Activated CD4-positive, CD25-positive, alpha-beta regulatory T cell treated with anti-CD3 and anti-CD28 coated beads, Interleukin-2, amount 50 U/mL, for 24 hours (primary cell): Measurements from ENCODE around the gene POLR3H.
A peak's percentile ranks its signal among the peaks of the same experiment; 100 is the strongest.

ENCODE experiments used
- ATAC-seq, 2 donors: fragments of 150-1000 bp; cut with Tn5 transposase; one replicate each; pipeline ENCODE4 v1.10.0; 2021; ENCODE audit warnings: mild to moderate bottlenecking in 1 of 2, moderate library complexity in 1 of 2

POLR3H gene

GRCh38 chr22:41534219-41534618, 10.1 kb downstream of the POLR3H start:
- no peak for ATAC-seq

DNA sequence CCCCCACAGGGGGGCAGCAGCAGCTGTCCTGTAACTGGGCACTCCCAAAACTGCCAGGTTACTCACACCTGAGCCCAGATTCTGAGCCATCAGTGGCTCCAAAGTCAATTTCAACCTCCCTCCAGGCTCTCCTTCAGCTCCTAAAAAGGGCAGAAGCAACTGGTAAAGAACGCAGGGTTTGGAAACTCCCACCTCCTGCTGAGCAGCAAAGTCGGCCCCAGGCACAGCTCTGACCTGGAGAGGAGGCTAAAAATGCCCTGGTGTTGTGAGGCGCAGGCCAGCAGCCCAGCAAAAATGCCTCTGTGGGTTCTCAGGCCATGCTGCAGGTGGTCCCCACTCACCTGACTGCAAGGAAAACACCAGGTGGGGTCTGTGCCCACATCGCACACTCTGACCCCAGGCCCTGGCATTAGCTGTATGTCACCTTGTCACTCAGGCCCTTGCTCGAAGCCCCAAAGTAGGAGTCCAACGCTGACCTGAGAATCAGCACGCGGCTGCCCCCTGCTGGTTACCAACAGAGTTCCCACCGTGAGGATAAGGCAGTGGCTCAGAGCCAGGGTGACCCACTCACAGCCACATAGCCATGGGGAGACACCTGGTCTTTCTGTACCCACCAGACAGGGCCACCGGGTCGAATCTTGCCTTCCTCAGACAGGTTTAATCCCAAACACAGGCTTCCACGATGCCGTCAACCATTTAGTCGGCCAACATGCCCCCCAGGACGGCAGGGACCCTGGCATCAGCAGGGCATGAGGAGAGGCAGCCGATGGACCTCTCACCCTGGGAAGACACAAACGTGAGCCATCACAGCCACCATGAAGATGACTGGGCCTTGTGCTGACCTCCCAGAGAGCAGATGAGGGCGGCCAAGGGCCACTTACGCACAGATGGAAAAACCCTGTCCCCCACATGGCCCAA, 11.1 kb downstream of the POLR3H start:
- ATAC-seq: peak; percentile 72 to 77

- no peak for ATAC-seq
Observed at GRCh38 chr22:41531715-41532477, 12.4 kb downstream of the POLR3H start.

DNA sequence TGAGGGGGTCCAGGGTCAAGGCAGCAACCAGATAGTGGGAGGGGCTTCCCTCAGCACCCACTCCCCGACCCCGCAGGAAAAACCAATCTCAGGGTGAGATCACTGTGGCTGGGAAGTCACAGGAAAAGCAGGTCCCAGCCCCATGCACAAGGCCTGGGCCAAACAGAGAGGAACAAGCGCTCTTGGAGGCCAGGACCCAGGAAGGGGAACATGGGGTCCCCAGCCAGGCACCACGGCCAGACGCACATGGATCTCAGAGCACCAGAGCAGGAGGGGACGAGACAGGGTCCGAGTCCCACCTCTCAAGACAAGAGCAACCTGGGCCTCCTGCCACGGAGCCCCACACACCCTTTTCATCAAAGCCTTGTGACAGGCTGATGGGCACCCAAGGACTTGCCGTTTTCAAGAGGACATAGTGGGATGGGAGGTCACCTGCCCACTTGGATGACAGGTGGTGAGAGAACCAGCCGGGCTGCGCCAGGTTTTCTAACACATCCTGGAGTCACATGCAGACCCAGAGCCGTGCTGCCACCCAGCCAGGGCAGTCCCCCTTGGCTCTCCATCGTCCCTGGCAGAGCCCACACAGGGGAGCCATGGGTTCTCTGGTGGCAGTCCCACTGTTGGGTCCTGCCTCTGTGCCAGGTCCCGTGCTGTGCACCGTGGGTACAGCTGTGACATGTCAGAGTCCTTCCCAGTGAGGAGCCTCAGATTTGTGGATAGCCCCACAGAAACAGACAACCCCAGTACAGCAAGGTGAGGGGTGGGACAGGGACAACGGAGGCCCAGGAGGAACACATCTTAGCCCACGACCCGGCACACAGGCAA, 13.2 kb downstream of the POLR3H start:
- ATAC-seq: no peak

DNA sequence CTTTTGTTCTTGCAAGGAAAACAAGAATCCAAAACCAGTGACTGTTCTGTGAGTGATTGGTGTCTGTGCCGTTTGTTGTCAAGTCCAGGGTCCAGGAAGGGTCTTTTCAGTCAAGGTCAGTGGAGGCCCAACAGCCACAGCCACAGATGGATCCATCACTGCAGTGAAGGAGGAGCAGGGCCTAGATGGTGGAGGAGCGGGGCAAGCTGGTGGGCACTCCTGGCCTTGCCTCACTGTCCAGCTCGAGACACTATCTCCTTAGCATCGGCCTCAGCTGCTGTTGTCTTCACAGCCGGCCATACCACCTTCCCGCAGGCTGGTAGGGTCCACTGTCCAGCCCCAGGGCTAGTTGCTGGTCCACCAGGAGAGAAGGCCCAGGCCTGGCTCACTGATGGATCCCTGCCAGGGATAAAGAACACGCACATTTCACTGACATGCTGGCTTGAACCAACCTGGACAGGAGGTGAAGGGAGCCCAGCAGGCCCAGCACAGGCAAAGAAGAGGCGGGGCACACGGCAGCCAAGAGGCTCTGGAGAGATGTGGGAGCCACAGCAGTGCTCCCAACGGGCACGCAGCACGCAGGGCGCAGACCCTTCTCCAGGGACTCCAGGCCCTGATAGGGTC, 15.2 kb downstream of the POLR3H start:
- ATAC-seq: no peak

GRCh38 chr22:41528132-41528766, 16.0 kb downstream of the POLR3H start:
- no peak for ATAC-seq

- ATAC-seq: peak; percentile 47 to 68
Observed at GRCh38 chr22:41526830-41527799, 17.2 kb downstream of the POLR3H start.

DNA sequence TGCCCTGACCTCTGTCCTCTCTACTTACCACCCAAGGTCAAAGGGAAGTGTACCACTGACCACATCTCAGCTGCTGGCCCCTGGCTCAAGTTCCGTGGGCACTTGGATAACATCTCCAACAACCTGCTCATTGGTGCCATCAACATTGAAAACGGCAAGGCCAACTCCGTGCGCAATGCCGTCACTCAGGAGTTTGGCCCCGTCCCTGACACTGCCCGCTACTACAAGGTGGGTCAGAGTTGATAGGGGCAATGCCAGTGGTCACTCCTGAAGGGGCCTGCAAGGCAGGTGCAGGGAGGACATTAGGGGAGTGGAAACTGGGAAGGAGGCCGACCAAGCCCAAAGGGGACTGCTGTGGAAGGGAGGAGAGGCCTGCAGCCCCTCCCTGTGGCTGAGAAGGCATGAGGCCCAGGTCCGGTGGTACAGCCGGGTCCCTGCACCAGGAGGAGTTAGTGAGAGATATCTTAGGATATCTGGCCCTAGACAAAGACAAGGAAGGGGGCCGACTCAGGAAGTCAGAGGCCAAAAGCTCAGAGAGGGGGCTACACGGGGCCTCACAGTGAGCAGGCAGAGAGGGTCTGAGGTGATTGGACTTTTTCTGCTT, 17.9 kb downstream of the POLR3H start:
- ATAC-seq: peak in 1 of 2 donors; percentile 4

DNA sequence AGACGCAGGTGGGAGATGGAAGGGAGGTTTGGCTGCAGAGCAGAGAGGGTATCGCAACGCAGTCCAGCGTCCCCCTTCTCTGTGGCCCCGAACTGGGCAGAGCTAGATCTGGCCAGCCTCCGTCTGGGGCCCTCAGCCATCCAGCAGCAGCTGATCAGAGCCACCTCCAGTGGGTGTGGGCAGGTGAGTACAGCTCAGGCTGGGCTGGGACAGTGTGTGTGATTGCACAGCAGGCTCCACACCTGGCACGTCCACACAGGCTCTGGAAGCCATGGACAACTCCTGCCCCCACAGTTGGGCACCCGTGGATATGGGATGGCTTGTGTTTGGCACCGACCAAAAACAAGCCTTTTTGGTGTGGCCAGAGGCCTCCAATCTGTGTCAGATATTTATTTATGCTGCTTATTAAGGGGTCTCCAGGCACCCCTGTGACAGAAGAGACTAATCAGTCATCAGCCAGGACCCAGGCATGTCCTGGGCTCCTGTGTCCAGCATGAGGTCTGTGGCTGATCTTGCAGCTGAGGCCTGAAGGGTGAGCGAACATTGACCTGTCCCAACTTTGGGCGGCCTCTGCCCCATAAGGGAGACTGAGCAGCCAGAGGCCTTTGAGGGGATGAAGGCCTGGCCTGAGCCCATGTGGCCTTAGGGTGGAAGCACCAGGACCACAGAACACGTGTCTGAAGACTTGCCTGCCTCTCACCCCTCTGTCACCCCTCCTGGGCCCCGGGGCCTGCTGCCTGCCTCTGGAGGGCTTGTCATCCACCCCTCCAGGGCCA, 18.6 kb downstream of the POLR3H start:
- ATAC-seq: no peak

GRCh38 chr22:41524809-41525449, 19.3 kb downstream of the POLR3H start:
- ATAC-seq: peak; percentile 64 to 67

- no peak for ATAC-seq
Observed at GRCh38 chr22:41524251-41524661, 20.0 kb downstream of the POLR3H start.

- no peak for ATAC-seq
Observed at GRCh38 chr22:41523464-41524221, 20.6 kb downstream of the POLR3H start.

DNA sequence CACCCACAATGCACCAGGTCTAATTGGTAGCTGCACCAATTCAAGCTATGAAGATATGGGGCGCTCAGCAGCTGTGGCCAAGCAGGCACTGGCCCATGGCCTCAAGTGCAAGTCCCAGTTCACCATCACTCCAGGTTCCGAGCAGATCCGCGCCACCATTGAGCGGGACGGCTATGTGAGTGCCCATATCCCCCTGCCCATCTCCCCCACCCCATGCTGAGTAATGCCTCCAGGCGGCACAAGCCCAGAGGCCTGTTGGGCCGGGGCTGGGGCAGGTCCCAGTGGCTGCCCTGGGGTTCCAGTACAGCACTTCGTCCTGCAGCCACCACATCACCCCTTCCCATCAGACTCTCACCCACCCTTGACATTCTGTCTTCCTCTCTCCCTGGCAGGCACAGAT, 21.5 kb downstream of the POLR3H start:
- ATAC-seq: no peak

DNA sequence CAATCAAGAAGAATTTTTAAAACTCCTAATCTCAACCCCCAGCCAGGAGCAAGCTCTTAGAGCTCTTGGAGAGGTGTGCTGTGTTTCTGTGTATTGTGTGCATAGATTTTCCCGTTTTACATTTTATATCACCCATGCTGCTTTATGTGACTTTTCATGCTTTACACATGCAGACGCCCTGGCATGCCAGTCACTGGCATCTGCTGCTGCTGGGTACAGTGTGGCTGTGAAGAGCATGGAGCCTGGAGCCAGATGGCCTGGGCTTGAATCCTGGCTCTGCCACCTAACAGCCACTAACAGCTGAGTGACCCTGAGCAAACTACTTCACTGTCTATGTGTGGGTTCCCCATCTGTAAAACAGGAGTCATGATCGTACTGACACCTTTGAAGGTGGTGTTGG, 23.1 kb downstream of the POLR3H start:
- no peak for ATAC-seq

DNA sequence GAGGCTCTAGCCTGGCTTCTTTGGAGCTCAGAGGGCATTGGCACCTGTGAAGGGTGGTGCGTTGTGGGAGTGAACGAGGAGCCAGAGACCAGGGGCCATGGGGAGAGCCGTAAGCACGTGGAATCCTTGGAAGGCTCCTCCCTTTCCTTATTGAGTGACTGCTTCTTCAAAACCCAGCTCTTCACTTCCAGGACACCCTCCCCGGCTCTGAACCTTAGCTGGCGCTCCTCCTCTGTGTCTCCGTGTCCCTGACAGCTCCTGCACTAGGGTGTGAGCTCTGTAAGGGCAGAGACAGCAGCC, 26.3 kb downstream of the POLR3H start:
- ATAC-seq: no peak

DNA sequence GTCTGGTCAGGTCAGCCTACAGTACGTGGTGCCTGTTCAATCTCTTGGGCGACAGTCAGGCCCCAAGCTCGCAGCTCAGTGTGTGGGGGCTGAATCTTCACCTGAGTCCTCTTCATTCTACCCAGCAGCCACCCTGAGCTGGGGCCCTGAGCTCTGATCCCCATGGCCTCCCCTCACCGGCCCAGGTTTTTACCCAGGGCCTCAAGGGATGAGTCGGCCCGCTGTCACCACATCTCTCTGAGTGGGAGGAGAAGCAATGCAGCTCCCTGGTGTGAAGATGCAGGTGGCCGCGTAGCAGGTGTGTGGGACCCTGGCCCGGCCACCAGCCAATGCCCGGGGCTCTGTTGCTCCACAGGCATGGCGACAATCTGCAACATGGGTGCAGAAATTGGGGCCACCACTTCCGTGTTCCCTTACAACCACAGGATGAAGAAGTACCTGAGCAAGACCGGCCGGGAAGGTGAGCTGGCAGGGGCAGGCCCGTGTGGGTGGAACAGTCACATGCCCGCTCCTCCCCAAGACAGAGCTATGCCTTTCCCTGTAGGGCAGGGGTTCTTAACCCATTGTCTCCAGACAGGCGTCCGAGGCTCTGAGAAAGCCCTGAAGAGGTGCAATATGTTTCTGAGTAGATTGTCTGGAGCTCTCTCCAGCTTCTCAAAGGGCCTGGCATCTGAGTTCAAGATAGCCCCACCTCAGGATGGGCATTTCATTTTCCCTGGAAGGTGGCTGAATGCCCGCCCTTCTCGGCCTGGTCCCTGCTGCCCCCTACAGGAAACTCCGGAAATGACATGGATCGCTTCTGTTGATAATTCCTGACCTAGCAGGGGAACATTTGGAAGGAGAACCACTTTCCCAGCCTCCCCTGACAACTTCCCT, 26.9 kb downstream of the POLR3H start:
- ATAC-seq: peak; percentile 71 to 72

DNA sequence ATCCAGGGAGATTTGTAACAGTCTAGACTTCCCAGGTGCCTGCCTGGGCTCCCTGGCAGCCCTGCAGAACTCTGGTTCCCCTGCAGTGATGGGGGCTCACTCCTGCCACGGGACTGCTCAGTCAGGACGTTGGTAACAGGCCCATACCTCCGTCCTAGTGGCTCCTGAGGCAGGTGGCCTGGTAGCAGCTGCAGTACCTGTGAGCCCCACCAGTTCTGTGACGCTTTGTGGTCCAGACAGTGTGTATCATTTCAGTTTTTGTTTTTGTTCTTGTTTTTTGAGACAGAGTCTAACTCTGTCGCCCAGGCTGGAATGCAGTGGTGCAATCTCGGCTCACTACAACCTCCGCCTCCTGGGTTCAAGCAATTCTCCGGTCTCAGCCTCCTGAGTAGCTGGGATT, 27.8 kb downstream of the POLR3H start:
- ATAC-seq: peak in 1 of 2 donors; percentile 18
